H1 (cell line): ENCODE measurements around the gene MOB4. TPM values are rescaled to one million over a fixed set of nuclear protein-coding genes. Genes with fewer than 3 reads are reported as not detected.

Source experiments
- CTCF ChIA-PET: fragments of 300-600 bp; sonication (Branson Sonifier 250); formaldehyde crosslinking; loops from one replicate; lab custom pipeline; 2021; ENCODE audit not compliant: partially characterized antibody; lab: Charles Lee
- POLR2A ChIA-PET: fragments of 300-600 bp; sonication (Branson Sonifier 250); formaldehyde crosslinking; loops from one replicate; lab custom pipeline; 2021; ENCODE audit warnings: inconsistent platforms; ENCODE audit not compliant: partially characterized antibody; lab: Charles Lee
- DNase-seq, 2 experiments: peaks; one replicate each; pipeline versions ENCODE4 v3.0.0 to v3.0.0-alpha.2; 2010 to 2022; ENCODE audit warnings: low spot score in 2 of 2, low read depth in 1 of 2, mixed read lengths in 1 of 2
- FAIRE-seq: peaks from 2 replicates; lab custom pipeline; 2011; peaks lifted over from hg19 to GRCh38; lab: Jason Lieb, UNC
- H2AFZ ChIP-seq: 2 replicates; pipeline ENCODE4 v1.8.1; 2012; ENCODE audit warnings: low read length, inconsistent platforms
- H2AK5ac ChIP-seq: 2 replicates; pipeline ENCODE4 v1.6.1; 2013; ENCODE audit warnings: low read depth, low read length
- H2BK120ac ChIP-seq: replicated peaks from 2 replicates; pipeline ENCODE3; 2013; ENCODE audit warnings: low read depth, low read length, inconsistent platforms
- H2BK12ac ChIP-seq: 2 replicates; pipeline ENCODE4 v1.6.1; 2013; ENCODE audit warnings: low read depth, low read length
- H2BK15ac ChIP-seq: 2 replicates; pipeline ENCODE4 v1.6.1; 2013; ENCODE audit warnings: low read length
- H2BK20ac ChIP-seq: 2 replicates; pipeline ENCODE4 v1.6.1; 2013; ENCODE audit warnings: low read length
- H2BK5ac ChIP-seq: 2 replicates; pipeline ENCODE4 v1.6.1; 2013; ENCODE audit warnings: low read depth, low read length
- H3K14ac ChIP-seq: 2 replicates; pipeline ENCODE4 v1.6.1; 2013; ENCODE audit warnings: inconsistent platforms; ENCODE audit not compliant: insufficient read length
- H3K18ac ChIP-seq: 2 replicates; pipeline ENCODE4 v1.6.1; 2013; ENCODE audit warnings: low read length; ENCODE audit errors: extremely low read depth
- H3K23ac ChIP-seq: 2 replicates; pipeline ENCODE4 v1.6.1; 2013; ENCODE audit warnings: inconsistent platforms; ENCODE audit not compliant: insufficient read length
- H3K23me2 ChIP-seq: 2 replicates; pipeline ENCODE4 v1.6.1; 2013; ENCODE audit warnings: low read depth, low read length
- H3K27ac ChIP-seq: 2 replicates; pipeline ENCODE4 v1.6.1; 2011; ENCODE audit warnings: low read depth, low read length, inconsistent platforms
- H3K27me3 ChIP-seq, 4 experiments: replicated peaks in 1 of 4; 1 replicate in 1 of 4; 2 replicates in 3 of 4; pipeline versions ENCODE4 v1.6.1 to v1.8.1; 2011 to 2013; ENCODE audit warnings: low read length in 3 of 4, mild to moderate bottlenecking in 3 of 4, inconsistent platforms in 2 of 4, mixed read lengths in 2 of 4, moderate library complexity in 1 of 4; ENCODE audit not compliant: control insufficient read depth in 3 of 4, insufficient read depth in 3 of 4; ENCODE audit errors: extremely low read depth in 1 of 4
- H3K36me3 ChIP-seq, 4 experiments: 2 replicates each; pipeline versions ENCODE4 v1.6.1 to v1.8.1; 2011 to 2013; ENCODE audit warnings: mild to moderate bottlenecking in 4 of 4, low read length in 3 of 4, moderate library complexity in 2 of 4, control low read depth in 1 of 4, inconsistent platforms in 1 of 4; ENCODE audit not compliant: insufficient read depth in 4 of 4, control insufficient read depth in 2 of 4
- H3K4ac ChIP-seq: replicated peaks from 2 replicates; pipeline ENCODE3; 2013; ENCODE audit warnings: low read length, low read depth, mixed read lengths, inconsistent platforms; ENCODE audit not compliant: insufficient read length
- H3K4me1 ChIP-seq, 4 experiments: replicated peaks in 1 of 4; 1 replicate in 1 of 4; 2 replicates in 3 of 4; pipeline versions ENCODE4 v1.6.1 to v1.8.1; 2011 to 2013; ENCODE audit warnings: low read length in 3 of 4, inconsistent platforms in 2 of 4, mixed read lengths in 1 of 4; ENCODE audit not compliant: insufficient read depth in 4 of 4, control insufficient read depth in 3 of 4
- H3K4me2 ChIP-seq, 2 experiments: 2 replicates each; pipeline versions ENCODE4 v1.6.1 to v1.8.1; 2011 to 2013; ENCODE audit warnings: low read depth in 2 of 2, low read length in 2 of 2, control low read depth in 1 of 2, inconsistent platforms in 1 of 2, mild to moderate bottlenecking in 1 of 2; ENCODE audit not compliant: insufficient read depth in 1 of 2
- H3K4me3 ChIP-seq, 4 experiments: fragments of 200-600, 300-600 bp in 1 of 4; sonication (generic), shearing (Covaris generic), sonication (Bioruptor Twin) in 1 of 4; 2 replicates each; pipeline versions ENCODE4 v1.5.1 to v1.8.1; 2011 to 2016; ENCODE audit warnings: low read length in 4 of 4, low read depth in 3 of 4, control low read depth in 2 of 4, inconsistent platforms in 2 of 4, mild to moderate bottlenecking in 2 of 4, mixed read lengths in 1 of 4, moderate library complexity in 1 of 4; ENCODE audit not compliant: insufficient read depth in 2 of 4; ENCODE audit errors: extremely low read depth in 1 of 4
- H3K56ac ChIP-seq: replicated peaks from 2 replicates; pipeline ENCODE3; 2013; ENCODE audit warnings: low read depth, mild to moderate bottlenecking, mixed read lengths, low read length, inconsistent platforms; ENCODE audit not compliant: insufficient read length
- H3K79me1 ChIP-seq: 2 replicates; pipeline ENCODE4 v1.6.1; 2013; ENCODE audit warnings: low read depth, low read length, control low read depth
- H3K79me2 ChIP-seq, 2 experiments: 2 replicates each; pipeline versions ENCODE4 v1.6.1 to v1.8.1; 2012 to 2013; ENCODE audit warnings: low read length in 2 of 2, mild to moderate bottlenecking in 2 of 2, inconsistent platforms in 1 of 2; ENCODE audit not compliant: insufficient read depth in 2 of 2, control insufficient read depth in 1 of 2
- H3K9ac ChIP-seq, 4 experiments: replicated peaks in 1 of 4; 1 replicate in 1 of 4; 2 replicates in 3 of 4; pipeline versions ENCODE4 v1.6.1 to v1.8.1; 2011 to 2013; ENCODE audit warnings: low read depth in 3 of 4, low read length in 3 of 4, control low read depth in 2 of 4, mild to moderate bottlenecking in 2 of 4, moderate library complexity in 2 of 4, inconsistent platforms in 1 of 4; ENCODE audit errors: extremely low read depth in 1 of 4
- H3K9me3 ChIP-seq, 2 experiments: 2 replicates each; pipeline versions ENCODE4 v1.6.1 to v1.8.1; 2012 to 2013; ENCODE audit warnings: mild to moderate bottlenecking in 2 of 2, moderate library complexity in 2 of 2, control low read depth in 1 of 2, inconsistent platforms in 1 of 2, low read depth in 1 of 2, low read length in 1 of 2, mixed read lengths in 1 of 2; ENCODE audit not compliant: insufficient read depth in 2 of 2
- H4K20me1 ChIP-seq, 2 experiments: replicated peaks in 1 of 2; 2 replicates each; pipeline versions ENCODE3 to v1.8.1; 2011 to 2013; ENCODE audit warnings: inconsistent platforms in 2 of 2, low read length in 2 of 2, mild to moderate bottlenecking in 1 of 2; ENCODE audit not compliant: insufficient read depth in 2 of 2, control insufficient read depth in 1 of 2
- H4K5ac ChIP-seq: 2 replicates; pipeline ENCODE4 v1.6.1; 2013; ENCODE audit warnings: low read length, low read depth, mixed read lengths, inconsistent platforms; ENCODE audit not compliant: insufficient read length
- H4K8ac ChIP-seq: 2 replicates; pipeline ENCODE4 v1.8.0; 2013; ENCODE audit warnings: mild to moderate bottlenecking, moderate library complexity, low read length, inconsistent platforms; ENCODE audit not compliant: insufficient read depth; ENCODE audit errors: extremely low read depth
- H4K91ac ChIP-seq: replicated peaks from 2 replicates; pipeline ENCODE3; 2013; ENCODE audit warnings: low read length, mixed read lengths, inconsistent platforms; ENCODE audit not compliant: insufficient read length
- CEBPB ChIP-seq: IDR thresholded peaks from 2 replicates; pipeline ENCODE4 v1.6.1; 2012; ENCODE audit warnings: low read depth, low read length
- CHD1 ChIP-seq: IDR thresholded peaks from 2 replicates; pipeline ENCODE4 v1.6.1; 2012; ENCODE audit warnings: low read depth, low read length, improper control_type of control experiment
- CHD2 ChIP-seq: IDR thresholded peaks from 2 replicates; pipeline ENCODE4 v1.6.1; 2012; ENCODE audit warnings: low read length, improper control_type of control experiment
- EP300 ChIP-seq, 2 experiments: IDR thresholded peaks; 1 replicate in 1 of 2; 2 replicates in 1 of 2; pipeline ENCODE4 v1.6.1; 2011 to 2012; ENCODE audit warnings: low read depth in 2 of 2, low read length in 2 of 2, mild to moderate bottlenecking in 2 of 2, borderline replicate concordance in 1 of 2, inconsistent platforms in 1 of 2, moderate library complexity in 1 of 2
- GTF2F1 ChIP-seq: IDR thresholded peaks from 2 replicates; pipeline ENCODE4 v1.6.1; 2012; ENCODE audit warnings: low read depth, low read length, improper control_type of control experiment, borderline replicate concordance
- HDAC2 ChIP-seq, 2 experiments: fragments of 300-600 bp in 1 of 2; sonication (generic) in 1 of 2; IDR thresholded peaks; 2 replicates each; pipeline ENCODE4 v1.6.1; 2011 to 2012; ENCODE audit warnings: low read depth in 2 of 2, low read length in 2 of 2, mild to moderate bottlenecking in 2 of 2, moderate library complexity in 2 of 2, borderline replicate concordance in 1 of 2, inconsistent platforms in 1 of 2
- KDM1A ChIP-seq: fragments of 200-600, 300-600 bp; sonication (generic); IDR thresholded peaks from 2 replicates; pipeline ENCODE4 v1.7.1; 2016; ENCODE audit warnings: mild to moderate bottlenecking, low read length, borderline replicate concordance
- KDM4A ChIP-seq: IDR thresholded peaks from one replicate; pipeline ENCODE4 v1.7.1; 2012; ENCODE audit warnings: low read depth, mild to moderate bottlenecking, moderate library complexity, low read length, inconsistent platforms; ENCODE audit not compliant: severe bottlenecking
- SIX5 ChIP-seq: IDR thresholded peaks from 2 replicates; pipeline ENCODE4 v1.6.1; 2011; ENCODE audit warnings: mild to moderate bottlenecking, low read depth, low read length
- TAF1 ChIP-seq: IDR thresholded peaks from 2 replicates; pipeline ENCODE4 v1.6.1; 2011; ENCODE audit warnings: mild to moderate bottlenecking, low read depth, low read length
- TAF7 ChIP-seq: optimal IDR thresholded peaks from 2 replicates; pipeline ENCODE3; 2011; ENCODE audit warnings: low read depth, mild to moderate bottlenecking, inconsistent platforms, low read length, moderate library complexity, borderline replicate concordance
- TBP ChIP-seq: IDR thresholded peaks from 2 replicates; pipeline ENCODE4 v1.6.1; 2011; ENCODE audit warnings: low read depth, low read length, improper control_type of control experiment
- TEAD4 ChIP-seq: IDR thresholded peaks from 2 replicates; pipeline ENCODE4 v1.6.1; 2012; ENCODE audit warnings: low read depth, low read length, inconsistent platforms, mixed read lengths
- WGBS, 2 experiments: shearing (Covaris generic) in 1 of 2; methylation state at CpG; one replicate each; pipeline versions ENCODE4 v1.1.6 to v1.1.7; 2013 to 2015; ENCODE audit warnings: low lambda C conversion rate in 2 of 2, mixed read lengths in 2 of 2, inconsistent platforms in 1 of 2, low coverage in 1 of 2, missing lambda C conversion rate in 1 of 2; ENCODE audit not compliant: insufficient replicate concordance in 2 of 2, insufficient coverage in 1 of 2, insufficient read length in 1 of 2; ENCODE audit errors: extremely low coverage in 1 of 2, missing lambda C conversion rate in 1 of 2; 5-methylcytosine and 5-hydroxymethylcytosine counted together
- polyA plus RNA-seq, 7 experiments: library from polyadenylated mRNA; depleted of rRNA in 3 of 7; stranded (reverse) in 5 of 7; unstranded in 2 of 7; fragments of >200 nt in 5 of 7; fragments of 200-250 nt in 2 of 7; gene quantifications; 1 replicate in 5 of 7; 2 replicates in 1 of 7; 4 replicates in 1 of 7; pipeline versions ENCODE4 v1.2.1 to v1.2.3, GENCODE V29; 2011 to 2013; ENCODE audit warnings: missing spikeins in 2 of 7, mixed read lengths in 2 of 7
- total RNA-seq: library from RNA; stranded (reverse); fragmentation: NEBNext Ultra II Directional; extraction: Animal tissue kit (Norgen Biotek cat#: 25700); gene quantifications from 2 replicates; pipeline ENCODE4 v1.2.1, GENCODE V29; 2021

Gene MOB4
- total and polyA plus RNA-seq, 2 of the 8 experiments (the other 6 are each of a cell fraction or from before 2014, with no cell fraction given): 51.5 to 54.2 TPM

DNA sequence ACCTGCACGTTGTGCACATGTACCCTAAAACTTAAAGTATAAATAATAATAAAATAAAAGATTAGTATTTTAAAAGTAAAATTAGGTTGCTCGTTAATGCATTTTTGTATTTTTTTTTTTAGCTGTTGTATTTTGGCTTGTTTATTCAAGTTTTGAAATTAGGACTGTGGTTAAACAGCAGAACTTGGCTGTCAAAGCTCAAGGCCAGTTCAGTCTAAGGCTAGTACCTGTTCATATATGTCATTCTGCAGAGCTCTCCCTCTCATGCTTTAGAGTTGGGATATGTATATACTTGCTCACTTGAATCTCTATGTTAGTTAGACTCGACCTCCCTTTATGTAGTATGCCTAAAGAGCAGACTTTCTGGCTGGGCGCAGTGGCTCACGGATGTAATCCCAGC is 32.7 kb downstream of the MOB4 start:
- peaks cover 2 to 39% (median 9%) of the 10 kb centered on the region in 4 experiments; a peak in 7 of 8 replicates for H3K36me3 ChIP-seq
- no peak overlapping the region for H3K9ac ChIP-seq
- no peak overlapping the region for H3K18ac ChIP-seq
- FAIRE-seq: no peak
- no peak overlapping the region for H3K56ac ChIP-seq
- H2BK15ac ChIP-seq: no peak overlapping the region
- H4K5ac ChIP-seq: no peak overlapping the region
- no peaks in the 10 kb centered on the region for H3K9me3 ChIP-seq
- ChIA-PET POLR2A (interaction anchor here (0.7 to 1.2 kb wide), 3 partner anchors 8 to 104 kb away, joined by 3 read pairs; no protein-coding TSS in a partner anchor), CTCF (interaction anchor here (1.1 kb wide), 1 partner anchor 19 kb away, joined by 3 read pairs; no protein-coding TSS in a partner anchor)
- H3K27ac ChIP-seq: no peak overlapping the region
- H4K20me1 ChIP-seq: no peaks in the 10 kb centered on the region
- H3K23ac ChIP-seq: no peak overlapping the region
- no peak overlapping the region for H2AK5ac ChIP-seq
- no peak for DNase-seq
- H3K4me1 ChIP-seq: no peaks in the 10 kb centered on the region
- no peak overlapping the region for H2AFZ ChIP-seq
- no peaks in the 10 kb centered on the region for H3K79me1 ChIP-seq
- H3K79me2 ChIP-seq: no peaks in the 10 kb centered on the region
- H2BK12ac ChIP-seq: no peak overlapping the region
- no peak overlapping the region for H2BK20ac ChIP-seq
- no peak overlapping the region for H3K4me3 ChIP-seq
- WGBS, 2 experiments: 93% methylated on average over 5 of the region's 5 CpGs; no CpG with 5 or more reads in 1 of the 2 experiments
- H4K91ac ChIP-seq: no peak overlapping the region
- no peak overlapping the region for H3K4ac ChIP-seq
- H3K14ac ChIP-seq: no peak overlapping the region
- H3K4me2 ChIP-seq: no peak overlapping the region
- H2BK5ac ChIP-seq: no peak overlapping the region
- no peak for TF ChIP-seq HDAC2 (IDR thresholded peaks at IDR 0.05; ENCODE audit: borderline replicate concordance in 1 of 2, low read depth in 2 of 2, low read length in 2 of 2)
- no peak for TF ChIP-seq TBP
- no peak for TF ChIP-seq CHD2
- TF ChIP-seq KDM1A: no peak
- no peak for TF ChIP-seq SIX5
- TF ChIP-seq EP300 (IDR thresholded peaks at IDR 0.05; ENCODE audit: borderline replicate concordance in 1 of 2, low read depth in 2 of 2, low read length in 2 of 2): no peak
- no peak for TF ChIP-seq TEAD4
- no peak for TF ChIP-seq TAF1
- TF ChIP-seq CEBPB: no peak
- no peak for TF ChIP-seq CHD1
- no peak for TF ChIP-seq GTF2F1
- TF ChIP-seq TAF7: no peak
- no peak for TF ChIP-seq KDM4A
- H2BK120ac ChIP-seq: no peak overlapping the region
- no peaks in the 10 kb centered on the region for H3K27me3 ChIP-seq
- no peak overlapping the region for H4K8ac ChIP-seq
- no peaks in the 10 kb centered on the region for H3K23me2 ChIP-seq
